ENCODE results near the gene COL25A1.

DNA sequence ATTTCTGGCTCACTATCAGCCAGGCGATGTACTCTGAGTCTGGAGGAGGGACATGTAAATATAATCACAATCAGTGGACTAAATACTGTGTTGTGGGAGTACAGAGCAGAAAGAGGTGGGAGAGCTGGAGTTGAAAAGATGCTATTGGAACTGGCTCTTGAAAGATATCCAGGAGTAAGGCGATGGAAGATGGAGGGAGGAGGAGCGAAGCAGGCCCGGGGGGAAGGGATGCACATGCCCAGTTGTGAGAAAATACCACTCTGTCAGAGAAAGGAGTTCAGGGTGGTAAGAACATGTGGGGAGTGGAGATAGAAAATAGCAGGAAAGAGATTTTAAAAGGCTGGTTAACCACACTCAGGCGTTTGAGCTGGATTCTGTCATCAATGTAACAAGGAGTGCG is 322.7 kb downstream of the COL25A1 start:
- TF ChIP-seq POLR2AphosphoS5 (IDR thresholded peaks at IDR 0.05; ENCODE audit: low read depth, low read length): no peak
- no peak for TF ChIP-seq POLR2A (IDR thresholded peaks at IDR 0.05; ENCODE audit: borderline replicate concordance, extremely low read depth, insufficient read depth, insufficient read length)
- TF ChIP-seq, protein P1, sequence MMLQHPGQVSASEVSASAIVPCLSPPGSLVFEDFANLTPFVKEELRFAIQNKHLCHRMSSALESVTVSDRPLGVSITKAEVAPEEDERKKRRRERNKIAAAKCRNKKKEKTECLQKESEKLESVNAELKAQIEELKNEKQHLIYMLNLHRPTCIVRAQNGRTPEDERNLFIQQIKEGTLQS (IDR thresholded peaks at IDR 0.05): no peak
- no peak for TF ChIP-seq CEBPB (IDR thresholded peaks at IDR 0.05; ENCODE audit: low read depth)
- TF ChIP-seq, protein P2, sequence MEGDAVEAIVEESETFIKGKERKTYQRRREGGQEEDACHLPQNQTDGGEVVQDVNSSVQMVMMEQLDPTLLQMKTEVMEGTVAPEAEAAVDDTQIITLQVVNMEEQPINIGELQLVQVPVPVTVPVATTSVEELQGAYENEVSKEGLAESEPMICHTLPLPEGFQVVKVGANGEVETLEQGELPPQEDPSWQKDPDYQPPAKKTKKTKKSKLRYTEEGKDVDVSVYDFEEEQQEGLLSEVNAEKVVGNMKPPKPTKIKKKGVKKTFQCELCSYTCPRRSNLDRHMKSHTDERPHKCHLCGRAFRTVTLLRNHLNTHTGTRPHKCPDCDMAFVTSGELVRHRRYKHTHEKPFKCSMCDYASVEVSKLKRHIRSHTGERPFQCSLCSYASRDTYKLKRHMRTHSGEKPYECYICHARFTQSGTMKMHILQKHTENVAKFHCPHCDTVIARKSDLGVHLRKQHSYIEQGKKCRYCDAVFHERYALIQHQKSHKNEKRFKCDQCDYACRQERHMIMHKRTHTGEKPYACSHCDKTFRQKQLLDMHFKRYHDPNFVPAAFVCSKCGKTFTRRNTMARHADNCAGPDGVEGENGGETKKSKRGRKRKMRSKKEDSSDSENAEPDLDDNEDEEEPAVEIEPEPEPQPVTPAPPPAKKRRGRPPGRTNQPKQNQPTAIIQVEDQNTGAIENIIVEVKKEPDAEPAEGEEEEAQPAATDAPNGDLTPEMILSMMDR (IDR thresholded peaks at IDR 0.05 in 2 of 3, conservative IDR thresholded peaks at IDR 0.05 in 1 of 3; ENCODE audit: borderline replicate concordance in 1 of 3, insufficient read depth in 1 of 3, low read depth in 2 of 3, low read length in 2 of 3): no peak
- no peak for TF ChIP-seq TCF7L2 (IDR thresholded peaks at IDR 0.05; ENCODE audit: borderline replicate concordance, extremely low read depth, insufficient read depth, insufficient read length)
- TF ChIP-seq, protein P3, sequence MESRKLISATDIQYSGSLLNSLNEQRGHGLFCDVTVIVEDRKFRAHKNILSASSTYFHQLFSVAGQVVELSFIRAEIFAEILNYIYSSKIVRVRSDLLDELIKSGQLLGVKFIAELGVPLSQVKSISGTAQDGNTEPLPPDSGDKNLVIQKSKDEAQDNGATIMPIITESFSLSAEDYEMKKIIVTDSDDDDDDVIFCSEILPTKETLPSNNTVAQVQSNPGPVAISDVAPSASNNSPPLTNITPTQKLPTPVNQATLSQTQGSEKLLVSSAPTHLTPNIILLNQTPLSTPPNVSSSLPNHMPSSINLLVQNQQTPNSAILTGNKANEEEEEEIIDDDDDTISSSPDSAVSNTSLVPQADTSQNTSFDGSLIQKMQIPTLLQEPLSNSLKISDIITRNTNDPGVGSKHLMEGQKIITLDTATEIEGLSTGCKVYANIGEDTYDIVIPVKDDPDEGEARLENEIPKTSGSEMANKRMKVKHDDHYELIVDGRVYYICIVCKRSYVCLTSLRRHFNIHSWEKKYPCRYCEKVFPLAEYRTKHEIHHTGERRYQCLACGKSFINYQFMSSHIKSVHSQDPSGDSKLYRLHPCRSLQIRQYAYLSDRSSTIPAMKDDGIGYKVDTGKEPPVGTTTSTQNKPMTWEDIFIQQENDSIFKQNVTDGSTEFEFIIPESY (IDR thresholded peaks at IDR 0.05; ENCODE audit: extremely low read depth, insufficient replicate concordance, low read length): no peak
- no peak for TF ChIP-seq YY1 (IDR thresholded peaks at IDR 0.05; ENCODE audit: extremely low read depth, insufficient replicate concordance, low read depth, low read length)
- TF ChIP-seq EZH2phosphoT487 (IDR thresholded peaks at IDR 0.05; ENCODE audit: borderline replicate concordance): no peak
- no peak for TF ChIP-seq EZH2 (IDR thresholded peaks at IDR 0.05)
- TF ChIP-seq, protein P4, sequence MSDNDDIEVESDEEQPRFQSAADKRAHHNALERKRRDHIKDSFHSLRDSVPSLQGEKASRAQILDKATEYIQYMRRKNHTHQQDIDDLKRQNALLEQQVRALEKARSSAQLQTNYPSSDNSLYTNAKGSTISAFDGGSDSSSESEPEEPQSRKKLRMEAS (IDR thresholded peaks at IDR 0.05): no peak
- TF ChIP-seq ZNF274 (IDR thresholded peaks at IDR 0.05; ENCODE audit: low read depth, low read length): no peak
